Epithelial cell of esophagus (primary cell): ENCODE measurements around the gene IL6R.

ENCODE experiments used
- DNase-seq: peaks from one replicate; pipeline ENCODE4 v3.0.0; 2010; ENCODE audit warnings: low read depth
- H3K4me3 ChIP-seq: 2 replicates; pipeline ENCODE4 v1.5.1; 2011; ENCODE audit warnings: mild to moderate bottlenecking, low read length, control low read depth
- CTCF ChIP-seq: IDR thresholded peaks from 2 replicates; pipeline ENCODE4 v1.5.1; 2011; ENCODE audit warnings: low read depth, mild to moderate bottlenecking, low read length, control low read depth, inconsistent platforms; ENCODE audit not compliant: insufficient read depth; ENCODE audit errors: missing control alignments

Gene IL6R

GRCh38 chr1:154434346-154435085 lies 29.4 kb downstream of the IL6R start:
- TF ChIP-seq CTCF: no peak
- no peak overlapping the region for H3K4me3 ChIP-seq
- no peak for DNase-seq

GRCh38 chr1:154435599-154436200 lies 30.6 kb downstream of the IL6R start:
- no peak overlapping the region for H3K4me3 ChIP-seq
- DNase-seq: no peak
- TF ChIP-seq CTCF: no peak

GRCh38 chr1:154436433-154436832 lies 31.3 kb downstream of the IL6R start:
- DNase-seq: no peak
- no peak overlapping the region for H3K4me3 ChIP-seq
- TF ChIP-seq CTCF: no peak

GRCh38 chr1:154440036-154440804 lies 35.1 kb downstream of the IL6R start:
- TF ChIP-seq CTCF: no peak
- DNase-seq: no peak
- H3K4me3 ChIP-seq: no peak overlapping the region

GRCh38 chr1:154441241-154441888 lies 36.2 kb downstream of the IL6R start:
- no peak for TF ChIP-seq CTCF
- no peak for DNase-seq

GRCh38 chr1:154442006-154442740 lies 37.0 kb downstream of the IL6R start:
- TF ChIP-seq CTCF: peak; percentile 16
- no peak overlapping the region for H3K4me3 ChIP-seq
- DNase-seq: peak; percentile 29

More at GRCh38 chr1:154441241-154441888, 36.2 kb downstream of the IL6R start:
- no peak overlapping the region for H3K4me3 ChIP-seq
